Glutamatergic neuron (in vitro differentiated cells): ENCODE measurements around the gene ASCL2. TPM values are rescaled to one million over a fixed set of nuclear protein-coding genes. Genes with fewer than 3 reads are reported as not detected.

Experiments
- DNase-seq: peaks from one replicate; pipeline ENCODE4 v3.0.0; 2022
- H3K27ac Mint-ChIP-seq: one replicate; pipeline ENCODE4 v1.8.0; 2020; ENCODE audit warnings: mild to moderate bottlenecking, mixed read lengths, inconsistent platforms; ENCODE audit not compliant: unreplicated experiment
- H3K27me3 Mint-ChIP-seq: one replicate; pipeline ENCODE4 v1.8.0; 2020; ENCODE audit warnings: mild to moderate bottlenecking, moderate library complexity, mixed read lengths, inconsistent platforms; ENCODE audit not compliant: unreplicated experiment
- H3K36me3 Mint-ChIP-seq: one replicate; pipeline ENCODE4 v1.8.0; 2020; ENCODE audit warnings: mild to moderate bottlenecking, mixed read lengths, inconsistent platforms; ENCODE audit not compliant: unreplicated experiment
- H3K4me1 Mint-ChIP-seq: one replicate; pipeline ENCODE4 v1.8.0; 2020; ENCODE audit warnings: mild to moderate bottlenecking, low read depth, mixed read lengths, inconsistent platforms; ENCODE audit not compliant: unreplicated experiment
- H3K4me3 Mint-ChIP-seq: one replicate; pipeline ENCODE4 v1.8.0; 2020; ENCODE audit warnings: mild to moderate bottlenecking, mixed read lengths, inconsistent platforms; ENCODE audit not compliant: unreplicated experiment
- H3K9me3 Mint-ChIP-seq: one replicate; pipeline ENCODE4 v1.8.0; 2020; ENCODE audit warnings: mild to moderate bottlenecking, moderate library complexity, mixed read lengths, inconsistent platforms; ENCODE audit not compliant: unreplicated experiment
- long read RNA-seq: library from polyadenylated mRNA; unstranded; transcript quantifications from one replicate; pipeline ENCODE4 v2.0.0, GENCODE V29; 2020; ENCODE audit not compliant: unreplicated experiment
- total RNA-seq: library from RNA; stranded (reverse); fragmentation: NEBNext Ultra II Directional; extraction: Animal tissue kit (Norgen Biotek cat#: 25700); gene quantifications from one replicate; pipeline ENCODE4 v1.2.1, GENCODE V29; 2021; ENCODE audit not compliant: unreplicated experiment
- TF ChIP-seq, protein P1 (sequence below): fragments of 200-600 bp; sonication (generic); IDR thresholded peaks from one replicate; pipeline ENCODE4 v1.5.0; 2021; ENCODE audit not compliant: partially characterized antibody, unreplicated experiment

ASCL2 gene, protein sequence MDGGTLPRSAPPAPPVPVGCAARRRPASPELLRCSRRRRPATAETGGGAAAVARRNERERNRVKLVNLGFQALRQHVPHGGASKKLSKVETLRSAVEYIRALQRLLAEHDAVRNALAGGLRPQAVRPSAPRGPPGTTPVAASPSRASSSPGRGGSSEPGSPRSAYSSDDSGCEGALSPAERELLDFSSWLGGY
- not detected for total RNA-seq
- long read RNA-seq = 0 reads

DNA sequence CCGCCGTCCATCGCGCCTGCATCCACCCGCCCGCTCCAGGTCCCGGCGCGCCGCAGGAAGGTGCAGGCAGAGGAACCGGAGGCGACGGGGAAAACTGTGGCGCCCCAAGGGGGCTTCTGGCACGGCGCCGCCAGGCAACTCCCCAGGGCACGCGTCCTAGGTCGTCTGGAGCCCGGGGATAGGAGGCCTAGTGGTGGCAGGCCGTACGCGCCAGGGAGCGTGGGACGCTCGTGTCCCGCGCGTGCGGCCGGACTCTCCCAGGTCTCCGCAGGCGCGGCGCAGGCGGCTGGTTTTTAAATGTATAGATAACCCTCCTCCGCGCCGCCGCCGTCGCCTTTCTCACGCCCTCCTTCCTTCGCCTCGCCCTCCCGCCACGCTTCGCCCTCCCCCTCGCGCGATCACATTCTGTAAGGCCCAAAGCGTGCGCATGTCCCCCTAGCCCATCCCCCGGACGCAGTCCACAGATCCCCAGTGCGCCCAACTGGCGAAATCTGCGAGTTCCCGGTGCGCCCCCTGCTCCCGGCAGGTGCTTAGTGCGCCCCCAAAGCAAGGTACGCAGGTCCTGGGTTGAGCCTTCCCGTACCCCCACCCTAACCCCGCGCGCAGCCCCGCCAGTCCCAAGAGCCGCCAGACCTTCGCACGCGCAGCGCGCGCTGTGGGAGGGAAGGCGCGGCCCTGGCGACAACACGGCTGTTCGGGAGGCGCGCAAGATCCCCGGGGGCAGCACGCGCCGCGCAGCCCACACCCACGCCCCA is at the start of gene ASCL2:
Gene ASCL2 (minus strand): TSS at position 267 of the 755 bp plus-strand sequence. CDS start 256 bp downstream, at position 11.
- Mint-ChIP-seq H3K4me3 (peak within 1 kb of the TSS; percentile 68), H3K4me1 (peaks cover 2% of the 10 kb centered on the region), H3K27me3 (peaks cover 35% of the 10 kb centered on the region), H3K27ac (no peak within 1 kb of the TSS), H3K9me3 (peaks cover 10% of the 10 kb centered on the region), H3K36me3 (peaks cover 5% of the 10 kb centered on the region)
- DNase-seq = no peak
- TF ChIP-seq, protein P1, sequence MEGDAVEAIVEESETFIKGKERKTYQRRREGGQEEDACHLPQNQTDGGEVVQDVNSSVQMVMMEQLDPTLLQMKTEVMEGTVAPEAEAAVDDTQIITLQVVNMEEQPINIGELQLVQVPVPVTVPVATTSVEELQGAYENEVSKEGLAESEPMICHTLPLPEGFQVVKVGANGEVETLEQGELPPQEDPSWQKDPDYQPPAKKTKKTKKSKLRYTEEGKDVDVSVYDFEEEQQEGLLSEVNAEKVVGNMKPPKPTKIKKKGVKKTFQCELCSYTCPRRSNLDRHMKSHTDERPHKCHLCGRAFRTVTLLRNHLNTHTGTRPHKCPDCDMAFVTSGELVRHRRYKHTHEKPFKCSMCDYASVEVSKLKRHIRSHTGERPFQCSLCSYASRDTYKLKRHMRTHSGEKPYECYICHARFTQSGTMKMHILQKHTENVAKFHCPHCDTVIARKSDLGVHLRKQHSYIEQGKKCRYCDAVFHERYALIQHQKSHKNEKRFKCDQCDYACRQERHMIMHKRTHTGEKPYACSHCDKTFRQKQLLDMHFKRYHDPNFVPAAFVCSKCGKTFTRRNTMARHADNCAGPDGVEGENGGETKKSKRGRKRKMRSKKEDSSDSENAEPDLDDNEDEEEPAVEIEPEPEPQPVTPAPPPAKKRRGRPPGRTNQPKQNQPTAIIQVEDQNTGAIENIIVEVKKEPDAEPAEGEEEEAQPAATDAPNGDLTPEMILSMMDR = no peak

DNA sequence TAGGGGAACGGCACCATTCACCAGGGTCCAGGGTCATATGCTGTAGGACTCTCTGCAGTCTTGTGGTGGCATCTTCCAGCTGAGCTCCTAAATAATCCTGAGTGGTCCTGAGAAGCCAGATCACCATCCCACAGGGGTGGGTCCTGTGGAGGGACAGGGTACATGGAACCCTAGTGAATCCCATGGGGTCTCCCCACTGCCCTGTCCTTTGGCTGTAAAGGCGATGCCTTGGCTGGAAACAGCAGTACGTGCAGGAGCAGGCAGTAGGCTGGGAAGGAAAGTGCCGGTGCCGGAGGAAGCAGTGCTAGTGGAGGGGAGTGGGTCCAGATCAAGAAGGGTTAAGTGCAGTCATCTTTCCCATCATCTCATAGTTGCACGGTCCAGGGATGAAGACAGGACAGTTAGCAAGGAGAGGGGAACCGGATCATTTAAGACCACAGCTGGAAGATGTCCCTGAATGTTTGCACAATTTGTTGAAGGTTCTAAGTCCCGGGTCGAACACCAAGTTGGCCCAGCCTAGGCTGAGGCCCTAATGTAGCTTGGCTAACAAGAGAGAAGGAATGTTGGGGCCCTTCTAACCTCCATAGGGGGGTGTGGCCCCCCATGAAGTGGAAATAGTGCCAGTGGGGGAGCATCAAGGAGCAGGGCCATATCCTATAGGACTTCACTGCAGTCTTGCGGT is 49.5 kb upstream of the ASCL2 start:
- H3K4me1 Mint-ChIP-seq = no peaks in the 10 kb centered on the region
- no peaks in the 10 kb centered on the region for H3K36me3 Mint-ChIP-seq
- DNase-seq = no peak
- no peak overlapping the region for H3K27ac Mint-ChIP-seq
- TF ChIP-seq, protein P1 = no peak
- no peak overlapping the region for H3K4me3 Mint-ChIP-seq
- H3K27me3 Mint-ChIP-seq = peaks cover 6% of the 10 kb centered on the region
- H3K9me3 Mint-ChIP-seq = peaks cover 3% of the 10 kb centered on the region

DNA sequence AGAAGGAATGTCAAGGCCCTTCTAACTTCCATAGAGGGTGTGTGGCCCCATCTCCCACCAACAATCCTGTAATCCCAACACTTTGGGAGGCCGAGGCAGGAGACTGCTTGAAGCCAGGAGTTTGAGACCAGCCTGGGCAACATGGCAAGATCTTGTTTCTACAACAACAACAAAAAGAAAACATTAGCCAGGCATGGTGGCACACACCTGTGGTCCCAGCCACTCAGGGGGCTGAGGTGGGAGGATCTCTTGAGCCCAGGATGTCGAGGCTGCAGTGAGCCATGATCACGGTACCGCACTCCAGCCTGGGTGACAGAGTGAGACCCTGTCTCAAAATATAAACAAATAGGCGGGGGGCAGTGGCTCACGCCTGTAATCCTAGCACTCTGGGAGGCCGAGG is 48.3 kb upstream of the ASCL2 start:
- Mint-ChIP-seq H3K4me3 (no peak overlapping the region), H3K9me3 (peaks cover 3% of the 10 kb centered on the region), H3K4me1 (no peaks in the 10 kb centered on the region), H3K27ac (no peak overlapping the region), H3K27me3 (peaks cover 6% of the 10 kb centered on the region), H3K36me3 (no peaks in the 10 kb centered on the region)
- TF ChIP-seq, protein P1 = no peak
- DNase-seq = no peak

DNA sequence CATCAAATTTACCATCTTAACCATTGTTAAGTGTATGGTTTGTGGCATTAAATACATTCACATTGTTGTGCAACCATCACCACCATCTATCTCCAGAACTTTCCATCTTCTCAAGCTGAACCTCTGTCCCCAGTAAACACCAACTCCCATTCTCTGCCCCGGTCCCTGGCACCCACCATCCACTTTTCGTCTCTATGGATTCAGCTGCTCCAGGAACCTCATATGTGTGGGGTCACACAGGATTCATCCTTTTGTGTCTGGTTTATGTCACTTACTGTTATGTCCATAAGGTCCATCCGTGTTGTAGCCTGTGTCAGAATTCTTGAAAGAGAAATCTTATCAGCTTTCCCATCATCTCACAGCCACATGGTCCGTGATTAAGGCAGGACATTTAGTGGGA is 47.7 kb upstream of the ASCL2 start:
- Mint-ChIP-seq H3K27me3 (peaks cover 4% of the 10 kb centered on the region), H3K4me3 (no peak overlapping the region), H3K9me3 (peaks cover 3% of the 10 kb centered on the region), H3K4me1 (no peaks in the 10 kb centered on the region), H3K27ac (no peak overlapping the region), H3K36me3 (no peaks in the 10 kb centered on the region)
- TF ChIP-seq, protein P1 = no peak
- no peak for DNase-seq
